Activated T-cell treated with anti-CD3 and anti-CD28 coated beads, Interleukin-2, amount 50 U/mL, for 48 hours (primary cell): ENCODE results near the gene RPL35.
"Not testable (repeated sequence)": the region's sequence is repeated elsewhere in the genome, so short reads cannot be mapped to it uniquely, and the experiment has no call there.

Experiments used
- DNase-seq, 2 experiments: peaks; one replicate each; pipeline ENCODE4 v3.0.0-alpha.2; 2020

Gene RPL35

GRCh38 chr9:124852121-124852828 is 9.5 kb downstream of the RPL35 start:
- DNase-seq, result no peak

GRCh38 chr9:124849801-124850200 is 12.0 kb downstream of the RPL35 start:
- DNase-seq, result no peak

- DNase-seq, result no peak
These were observed 14.8 kb downstream of the RPL35 start for GRCh38 chr9:124846969-124847368.

- not testable (repeated sequence) for DNase-seq
These were observed 15.3 kb downstream of the RPL35 start for GRCh38 chr9:124846467-124846866.

GRCh38 chr9:124844291-124844690 is 17.5 kb downstream of the RPL35 start:
- no peak for DNase-seq

GRCh38 chr9:124843456-124844034 is 18.2 kb downstream of the RPL35 start:
- no peak for DNase-seq

- no peak for DNase-seq
These were observed 20.5 kb downstream of the RPL35 start for GRCh38 chr9:124841075-124841821.

- no peak for DNase-seq
These were observed 21.4 kb downstream of the RPL35 start for GRCh38 chr9:124840300-124840833.

- no peak for DNase-seq
These were observed 22.0 kb downstream of the RPL35 start for GRCh38 chr9:124839612-124840299.

GRCh38 chr9:124838567-124839275 is 23.0 kb downstream of the RPL35 start:
- DNase-seq, result not testable (repeated sequence)

GRCh38 chr9:124838132-124838531 is 23.6 kb downstream of the RPL35 start:
- DNase-seq, result not testable (repeated sequence)

- no peak for DNase-seq
These were observed 26.7 kb downstream of the RPL35 start for GRCh38 chr9:124835026-124835557.

- no peak for DNase-seq
These were observed 27.2 kb downstream of the RPL35 start for GRCh38 chr9:124834591-124834990.

- DNase-seq, result no peak
These were observed 30.0 kb downstream of the RPL35 start for GRCh38 chr9:124831642-124832364.

GRCh38 chr9:124830593-124830992 is 31.2 kb downstream of the RPL35 start:
- no peak for DNase-seq

GRCh38 chr9:124829334-124829669 is 32.5 kb downstream of the RPL35 start:
- DNase-seq, result no peak

GRCh38 chr9:124828489-124829333 is 33.0 kb downstream of the RPL35 start:
- DNase-seq, result no peak

- no peak for DNase-seq
These were observed 40.8 kb downstream of the RPL35 start for GRCh38 chr9:124820698-124821623.
